Stimulated activated CD4-positive, alpha-beta T cell treated with anti-CD3 and anti-CD28 coated beads, TNF-alpha, amount 100 ng/mL, for 48 hours (primary cell): ENCODE results near the gene NCOR1.
"Not testable (repeated sequence)": the region's sequence is repeated elsewhere in the genome, so short reads cannot be mapped to it uniquely, and the experiment has no call there.

Experiments used
- DNase-seq, 3 donors: peaks; one replicate each; pipeline ENCODE4 v3.0.0-alpha.2; 2020; ENCODE audit warnings: low read depth in 3 of 3

Gene NCOR1

DNA sequence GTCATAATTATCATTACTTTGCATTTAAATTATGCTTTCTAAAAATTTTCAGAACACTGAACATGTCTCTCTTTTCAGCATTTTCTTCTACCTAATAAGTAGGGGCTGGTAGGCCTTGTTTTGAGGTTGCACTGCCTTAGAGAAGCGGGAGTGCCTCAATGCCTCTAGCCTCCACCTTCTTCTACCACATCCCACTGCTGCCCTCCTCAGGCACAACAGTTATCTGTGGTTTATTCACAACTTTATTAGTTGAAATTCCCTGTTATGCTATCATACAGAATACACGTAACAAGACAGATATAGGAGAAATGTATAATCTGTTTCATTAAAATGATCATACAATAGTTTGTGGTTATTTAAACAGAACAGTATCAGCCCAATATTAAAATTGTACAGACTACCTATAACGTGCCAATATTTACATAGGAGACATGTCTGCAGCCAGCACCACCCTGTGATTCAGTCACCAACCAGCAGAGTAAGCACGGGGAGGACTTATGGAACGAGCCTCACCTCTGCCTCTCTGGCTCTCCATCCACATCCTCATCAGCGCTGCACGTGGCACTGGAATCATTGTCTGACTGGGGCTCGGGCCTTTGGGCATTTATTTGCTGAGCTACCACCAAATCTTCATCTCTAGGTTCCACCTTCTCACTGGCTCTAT lies 114.5 kb downstream of the NCOR1 start:
- no peak for DNase-seq

DNA sequence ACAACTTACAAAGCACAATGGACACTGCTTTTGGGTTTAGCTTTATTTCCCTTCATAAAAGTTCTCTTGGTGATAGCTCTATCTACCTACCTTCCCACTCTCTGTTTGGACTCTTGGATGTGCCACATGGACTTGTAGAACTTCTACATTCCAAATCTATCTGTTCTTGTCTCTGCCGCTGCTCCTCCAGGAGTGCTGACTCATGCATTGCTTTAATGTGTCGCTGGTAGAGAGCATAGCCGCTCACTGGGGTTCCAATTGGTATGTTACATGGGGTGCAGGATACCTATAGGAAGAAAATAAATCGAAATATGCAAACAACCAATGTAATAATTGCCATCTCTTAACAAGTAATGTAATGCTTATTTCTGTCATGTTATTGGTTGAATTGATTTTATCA lies 123.6 kb downstream of the NCOR1 start:
- no peak for DNase-seq

DNA sequence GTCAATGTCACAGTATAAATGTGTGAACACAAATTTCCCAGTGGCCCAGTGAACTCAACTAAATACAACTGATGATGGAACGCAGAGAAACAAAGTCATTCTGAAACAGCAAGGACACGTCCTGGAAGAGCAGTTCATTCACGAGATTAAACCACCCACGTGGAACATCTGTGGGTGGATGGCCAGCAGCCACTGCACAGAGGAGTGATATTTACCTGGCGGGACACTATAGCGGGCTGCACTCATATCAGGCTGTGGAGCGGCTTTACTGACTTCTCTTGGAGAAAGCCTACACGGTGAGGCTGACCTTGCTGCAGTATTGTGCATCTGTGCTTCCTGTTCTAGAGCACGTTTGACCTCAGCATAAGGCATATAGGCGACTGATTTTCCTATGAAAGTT lies 128.4 kb downstream of the NCOR1 start:
- peak in 1 of 3 donors; percentile 6 for DNase-seq

DNA sequence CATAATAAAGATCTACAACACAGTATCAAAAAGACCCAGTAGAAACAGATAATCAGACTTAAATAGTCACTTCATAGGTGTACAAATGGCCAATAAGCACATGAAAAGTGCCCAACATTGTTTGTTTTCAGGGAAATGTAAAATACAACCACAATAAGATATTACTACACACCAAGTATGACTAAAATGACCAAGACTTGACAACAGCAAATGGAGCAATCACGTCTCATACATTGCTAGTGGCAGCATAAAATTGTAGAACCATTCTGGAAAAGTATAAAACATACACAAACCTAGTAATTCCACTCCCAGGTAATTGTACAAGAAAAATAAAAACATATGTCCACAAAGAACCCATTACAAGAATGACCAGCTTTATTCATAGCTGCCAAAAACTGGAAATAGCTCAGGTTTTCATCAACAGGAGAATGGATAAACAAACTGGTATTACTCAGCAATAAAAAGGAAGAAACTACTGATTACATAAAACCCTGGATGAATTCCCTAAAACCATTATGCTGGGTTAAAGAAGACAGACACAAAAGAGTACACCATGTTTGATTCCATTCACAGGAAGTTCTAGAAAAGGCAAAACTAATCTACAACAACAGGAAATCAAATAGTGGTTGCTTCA lies 130.2 kb downstream of the NCOR1 start:
- no peak for DNase-seq

DNA sequence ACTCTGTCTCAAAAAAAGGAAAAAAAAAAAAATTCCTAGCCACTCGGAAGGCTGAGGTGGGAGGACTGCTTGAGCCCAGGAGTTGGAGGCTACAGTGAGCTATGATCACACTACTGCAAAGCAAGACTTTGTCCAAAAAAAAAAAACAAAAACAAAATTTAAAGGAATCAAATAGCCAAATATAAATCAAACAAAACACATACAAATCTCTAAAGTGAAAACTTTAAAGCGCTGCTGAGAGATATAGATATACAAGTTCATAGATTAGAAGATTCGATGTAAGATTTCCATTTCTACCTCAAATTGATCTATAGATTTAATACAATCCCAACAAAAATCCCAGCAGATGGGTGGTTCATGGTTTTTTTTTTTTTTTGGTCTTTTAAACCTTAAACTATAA lies 132.1 kb downstream of the NCOR1 start:
- DNase-seq, result no peak

DNA sequence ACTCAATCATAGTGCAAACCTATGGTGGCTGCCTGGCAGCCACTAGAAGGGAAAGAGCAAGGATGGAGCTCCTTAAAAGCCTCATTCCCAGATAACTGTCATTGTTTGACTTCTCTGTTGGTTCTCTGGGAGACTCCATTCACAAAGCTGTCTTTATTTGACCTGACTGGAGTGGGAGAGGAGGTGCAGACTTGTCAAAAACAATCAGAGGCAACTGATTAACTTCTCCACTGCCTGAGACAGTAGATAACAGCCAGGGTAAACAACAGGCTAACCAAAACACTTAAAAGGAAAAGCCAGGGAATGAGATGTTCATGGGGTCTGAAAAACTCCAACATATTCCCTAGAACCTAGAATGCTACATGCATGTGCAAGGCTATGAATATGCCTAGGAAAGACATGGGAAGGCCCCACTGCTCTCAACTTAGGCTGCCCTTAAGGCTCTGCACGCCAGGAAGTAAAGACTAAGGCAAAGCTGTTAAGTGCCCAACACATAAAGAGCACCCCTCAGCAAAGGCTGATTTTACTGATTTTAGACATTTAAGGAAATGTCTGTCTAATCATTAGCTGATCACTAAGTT lies 133.7 kb downstream of the NCOR1 start:
- DNase-seq, result no peak

DNA sequence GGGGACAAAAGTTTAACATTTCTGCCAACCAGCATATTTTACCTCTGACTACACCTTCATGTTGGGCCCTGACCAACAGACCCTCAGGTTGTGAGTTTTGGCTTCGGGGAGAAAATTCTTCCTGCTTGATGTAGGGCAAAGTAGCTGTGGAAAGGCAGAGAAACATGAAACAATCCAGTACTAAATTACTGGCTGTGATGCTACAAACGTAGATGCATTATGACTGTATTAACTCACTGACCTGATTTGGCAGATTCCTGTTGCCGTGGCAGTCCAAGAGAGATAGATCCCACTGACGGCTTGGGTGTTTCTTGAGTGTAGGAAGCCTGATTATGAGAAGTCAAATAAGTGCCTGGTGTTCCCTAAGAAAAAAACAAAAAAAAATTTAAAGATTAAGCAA lies 135.0 kb downstream of the NCOR1 start:
- no peak for DNase-seq

DNA sequence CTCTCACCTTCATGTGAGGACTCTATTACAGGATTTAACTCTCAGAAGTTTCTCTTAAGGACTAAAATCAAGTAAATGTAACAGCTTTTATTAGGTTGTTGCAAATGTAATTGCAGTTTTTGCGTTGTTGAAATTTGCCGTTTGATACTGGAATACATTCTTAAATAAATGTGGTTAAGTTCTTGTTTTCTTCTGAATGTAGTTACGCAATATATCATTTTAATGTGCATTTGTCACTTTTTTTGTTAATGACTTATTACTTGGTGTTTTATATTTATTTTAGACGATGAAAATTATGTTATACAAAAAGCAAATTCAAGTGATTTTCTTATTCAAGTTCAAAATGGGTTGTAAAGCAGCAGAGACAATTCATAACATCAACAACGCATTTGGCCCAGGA lies 139.4 kb downstream of the NCOR1 start:
- DNase-seq, result no peak

DNA sequence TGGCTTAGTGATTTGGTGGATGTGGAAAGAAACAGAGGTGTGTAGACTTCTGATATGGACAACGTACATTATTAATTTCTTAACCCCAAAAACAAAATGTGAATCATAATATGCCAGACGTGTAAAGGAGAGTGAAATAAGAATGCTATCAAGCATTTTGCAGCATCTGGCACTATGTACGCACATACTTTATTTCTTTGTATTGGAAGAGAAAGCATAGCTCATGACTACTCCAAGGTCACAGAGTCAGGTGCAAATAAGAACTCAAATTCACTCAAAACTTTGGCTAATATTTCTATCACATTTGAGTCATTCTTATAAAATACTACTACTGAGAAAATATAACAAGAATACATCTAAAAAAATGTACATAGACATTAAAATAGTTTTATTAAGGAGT lies 140.9 kb downstream of the NCOR1 start:
- no peak for DNase-seq

DNA sequence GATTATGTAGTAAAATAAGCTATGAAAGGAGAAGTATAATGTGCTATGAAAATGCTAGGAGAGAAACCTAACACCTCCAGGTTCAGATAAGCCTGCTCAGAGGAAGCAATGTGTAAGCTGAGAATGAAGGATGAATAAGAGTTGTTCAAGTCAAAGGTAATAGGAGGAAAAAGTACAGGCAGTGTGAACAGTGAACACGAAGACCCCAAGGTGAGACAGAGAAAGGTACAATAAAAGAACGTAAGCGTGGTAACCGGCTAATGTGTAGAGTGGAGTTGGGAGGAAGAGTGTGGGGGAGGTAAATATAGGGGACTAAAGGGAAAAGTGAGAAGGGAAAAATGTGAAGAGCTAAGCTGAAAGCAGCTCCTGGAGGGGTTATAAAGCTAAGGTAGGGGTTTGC lies 141.5 kb downstream of the NCOR1 start:
- no peak for DNase-seq

DNA sequence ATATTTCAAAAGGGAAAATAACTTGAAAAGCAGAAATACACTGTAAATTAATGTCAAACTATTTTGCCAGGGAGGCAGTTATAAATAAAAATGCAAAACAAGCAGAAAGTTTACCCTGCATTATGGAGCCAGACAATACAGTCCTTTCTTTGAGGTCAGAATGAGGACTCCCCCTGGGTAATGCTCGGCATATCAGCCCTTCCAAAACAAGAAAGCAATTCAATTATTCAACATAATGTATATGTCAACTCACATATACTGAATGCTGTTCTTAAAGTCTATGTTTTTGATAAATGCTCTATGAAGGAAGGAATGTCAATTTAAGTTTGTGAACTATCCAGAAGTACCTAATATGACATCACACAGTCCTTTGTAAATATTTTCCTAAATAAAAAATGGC lies 143.3 kb downstream of the NCOR1 start:
- no peak for DNase-seq

DNA sequence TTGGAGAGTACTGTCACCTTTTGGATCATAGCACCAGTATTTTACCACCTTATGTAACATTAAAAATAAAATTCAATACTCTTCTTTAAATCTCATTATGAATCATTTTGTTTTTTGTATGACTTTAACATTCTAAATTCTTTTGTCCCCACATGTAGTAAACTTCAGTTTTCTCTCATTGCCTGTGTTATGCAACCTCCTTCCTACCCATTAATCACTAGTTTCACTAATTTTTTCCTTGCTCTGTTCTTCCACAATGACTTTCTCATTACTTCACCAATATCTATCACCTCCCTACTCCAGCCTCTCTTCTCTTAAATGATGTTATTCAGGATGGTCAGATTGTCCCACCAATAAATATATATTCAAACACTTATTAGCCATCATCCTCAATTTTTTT lies 147.0 kb downstream of the NCOR1 start:
- DNase-seq, result no peak

DNA sequence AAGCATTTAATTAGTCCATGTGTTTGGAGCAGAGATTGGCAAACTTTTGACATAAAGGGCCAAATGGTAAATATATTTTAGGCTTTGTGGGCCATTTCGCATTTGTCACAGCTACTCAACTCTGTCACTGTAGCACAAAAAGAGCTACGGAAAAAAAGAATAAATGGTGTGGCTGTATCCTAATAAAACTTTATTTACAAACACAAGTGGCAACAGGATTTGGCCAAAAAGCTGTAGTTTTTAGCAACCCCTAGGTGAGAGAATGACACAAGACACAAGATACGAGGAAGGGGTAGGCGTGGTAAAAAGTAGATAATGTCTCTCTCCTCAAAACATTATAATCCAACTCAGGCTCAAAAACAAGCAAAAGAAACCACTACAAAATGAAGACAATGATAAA lies 149.2 kb downstream of the NCOR1 start:
- DNase-seq, result no peak

DNA sequence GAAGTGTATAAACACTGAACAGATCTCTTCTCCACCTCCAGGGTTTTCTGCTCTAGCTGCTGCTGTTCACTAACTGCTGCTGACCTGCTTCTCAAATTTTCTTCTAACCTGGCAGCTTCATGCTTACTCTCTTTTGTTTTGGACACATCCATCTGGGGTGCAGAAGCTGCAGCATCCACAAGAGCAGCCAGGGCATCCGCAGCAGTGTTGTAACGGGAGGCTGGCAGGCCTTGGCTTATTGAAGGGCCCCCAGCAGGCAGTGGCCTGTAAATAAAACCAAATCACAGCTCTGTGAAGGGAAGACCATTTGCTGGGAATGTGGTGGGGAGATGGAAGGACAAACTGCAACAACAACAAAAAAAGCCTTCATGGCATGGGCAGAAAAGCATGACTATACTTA lies 153.7 kb downstream of the NCOR1 start:
- DNase-seq, result no peak

DNA sequence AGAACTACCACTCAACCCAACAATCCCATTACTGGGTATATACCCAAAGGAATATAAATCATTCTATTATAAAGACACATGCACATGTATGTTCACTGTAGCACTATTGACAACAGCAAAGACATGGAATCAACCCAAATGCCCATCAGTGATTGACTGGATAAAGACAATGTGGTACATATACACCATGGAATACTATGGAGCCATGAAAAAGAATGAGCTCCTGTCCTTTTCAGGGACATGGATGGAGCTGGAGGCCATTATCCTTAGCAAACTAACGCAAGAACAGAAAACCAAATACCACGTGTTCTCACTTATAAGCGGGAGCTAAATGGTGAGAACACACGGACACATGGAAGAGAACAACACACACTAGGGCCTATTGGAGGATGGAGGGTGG lies 160.2 kb downstream of the NCOR1 start:
- DNase-seq, result not testable (repeated sequence)

DNA sequence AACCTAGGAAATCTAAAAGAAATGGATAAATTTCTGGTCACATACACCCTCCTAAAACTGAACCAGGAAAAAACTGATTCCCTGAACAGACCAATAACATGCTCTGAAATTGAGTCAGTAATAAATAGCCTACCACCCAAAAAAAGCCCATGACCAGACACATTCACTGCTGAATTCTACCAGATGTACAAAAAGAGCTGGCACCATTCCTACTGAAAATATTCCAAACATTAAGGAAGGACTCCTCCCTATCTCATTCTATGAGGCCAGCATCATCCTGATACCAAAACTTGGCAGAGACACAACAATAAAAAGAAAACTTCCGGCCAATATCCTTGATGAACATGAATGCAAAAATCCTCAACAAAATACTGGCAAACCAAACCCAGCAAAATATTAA lies 162.8 kb downstream of the NCOR1 start:
- no peak for DNase-seq

DNA sequence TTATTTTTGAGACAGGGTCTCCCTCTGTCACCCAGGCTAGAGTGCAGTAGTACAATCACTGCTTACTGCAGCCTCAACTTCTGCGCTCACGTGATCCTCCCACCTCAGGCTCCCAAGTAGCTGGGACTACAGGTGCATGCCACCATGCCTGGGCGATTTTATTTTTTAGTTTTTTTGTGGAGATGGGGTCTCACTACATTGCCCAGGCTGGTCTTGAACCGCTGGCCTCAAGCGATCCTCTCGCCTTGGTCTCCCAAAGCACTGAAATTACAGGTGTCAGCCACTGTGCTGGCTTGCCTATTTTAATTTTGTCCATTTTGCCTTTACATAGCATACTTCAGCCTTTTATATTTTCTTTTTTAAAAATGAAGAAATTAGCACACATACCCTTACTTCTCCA lies 164.5 kb downstream of the NCOR1 start:
- no peak for DNase-seq

DNA sequence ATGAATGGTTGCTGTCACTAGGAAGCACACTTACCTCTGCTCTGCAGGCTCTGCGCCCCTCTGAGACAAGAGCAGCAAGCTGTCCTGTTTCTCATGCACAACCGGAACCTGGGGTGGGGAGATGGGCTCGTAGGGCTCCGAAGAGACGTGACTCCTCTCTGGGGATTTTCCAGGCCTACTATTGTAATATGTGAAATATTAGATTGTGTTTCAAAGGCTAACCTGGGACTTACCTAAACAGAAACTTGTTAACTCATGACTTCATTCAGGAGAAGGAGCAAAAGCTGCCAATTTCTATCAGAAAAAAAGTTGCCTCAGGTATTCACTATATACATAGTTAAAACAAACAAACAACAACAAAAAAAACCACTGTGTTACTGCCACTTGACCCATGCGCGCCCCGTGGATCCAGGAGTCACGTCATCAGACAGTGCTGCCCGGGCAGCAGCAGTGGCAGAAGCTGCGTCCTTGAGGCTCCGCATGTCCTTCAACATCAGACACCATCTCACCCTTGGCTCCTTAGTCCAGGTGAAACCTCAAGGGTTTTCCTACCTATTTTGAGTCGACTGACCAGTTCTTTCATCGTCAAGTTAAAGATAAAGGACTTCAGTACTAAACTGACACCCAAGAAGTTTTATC lies 166.4 kb downstream of the NCOR1 start:
- no peak for DNase-seq

DNA sequence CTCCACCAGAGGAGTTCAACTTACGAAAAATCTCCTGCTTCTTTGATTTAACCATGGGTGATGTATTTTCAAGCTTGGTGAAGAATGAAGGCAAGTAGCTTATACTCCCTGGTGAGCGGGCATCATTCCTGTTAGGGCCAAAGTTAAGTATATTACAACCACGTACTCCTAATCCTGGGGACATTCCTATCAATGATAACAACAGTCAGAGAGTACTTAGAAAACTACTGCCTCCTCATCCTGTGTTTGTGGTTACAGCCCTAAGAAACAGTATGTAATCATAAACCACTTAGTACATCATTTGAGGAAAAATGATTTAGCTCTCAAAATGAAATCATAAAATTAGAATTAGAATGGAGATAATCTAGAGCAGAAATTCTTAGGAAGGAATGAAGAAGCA lies 168.4 kb downstream of the NCOR1 start:
- DNase-seq, result no peak

DNA sequence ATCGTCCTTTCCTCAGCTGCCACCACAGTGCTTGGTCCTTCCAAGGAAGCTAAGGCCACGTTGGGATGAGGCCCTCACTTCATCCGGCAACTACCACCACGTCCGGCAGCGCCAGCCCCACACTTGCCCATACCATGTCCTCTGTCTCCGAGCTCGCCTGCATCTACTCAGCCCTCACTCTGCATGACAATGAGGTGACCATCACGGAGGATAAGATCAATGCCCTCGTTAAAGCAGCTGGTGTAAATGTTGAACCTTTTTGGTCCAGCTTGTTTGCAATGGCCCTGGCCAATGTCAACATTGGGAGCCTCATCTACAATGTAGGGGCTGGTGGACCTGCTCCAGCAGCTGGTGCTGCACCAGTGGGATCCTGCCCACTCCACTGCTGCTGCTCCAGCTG lies 170.8 kb downstream of the NCOR1 start:
- DNase-seq, result no peak

DNA sequence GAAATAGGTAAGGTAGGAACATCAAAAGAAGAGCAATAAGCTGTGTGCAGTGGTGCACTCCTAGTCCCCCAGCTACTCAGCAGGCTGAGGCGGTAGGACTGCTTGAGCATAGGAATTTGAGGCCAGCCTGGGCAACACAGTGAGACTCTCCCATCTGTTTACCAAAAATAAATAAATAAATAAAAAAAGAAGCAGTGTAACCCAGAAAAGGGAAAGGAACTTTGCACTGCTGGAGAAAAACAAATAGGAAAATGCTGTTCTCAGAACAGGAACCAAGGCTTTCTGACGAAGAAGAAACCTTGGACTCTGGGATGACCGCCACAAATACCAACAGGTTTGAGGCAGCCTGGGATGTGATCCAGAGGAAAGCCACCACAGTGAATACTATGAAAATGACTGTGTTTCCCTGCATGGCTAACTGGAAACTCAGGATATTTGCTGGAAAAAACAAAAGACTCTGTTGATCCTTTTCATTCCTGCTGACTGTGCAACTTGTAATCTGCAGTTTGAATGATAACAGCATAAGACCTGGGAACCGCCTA lies 174.6 kb downstream of the NCOR1 start:
- no peak for DNase-seq

DNA sequence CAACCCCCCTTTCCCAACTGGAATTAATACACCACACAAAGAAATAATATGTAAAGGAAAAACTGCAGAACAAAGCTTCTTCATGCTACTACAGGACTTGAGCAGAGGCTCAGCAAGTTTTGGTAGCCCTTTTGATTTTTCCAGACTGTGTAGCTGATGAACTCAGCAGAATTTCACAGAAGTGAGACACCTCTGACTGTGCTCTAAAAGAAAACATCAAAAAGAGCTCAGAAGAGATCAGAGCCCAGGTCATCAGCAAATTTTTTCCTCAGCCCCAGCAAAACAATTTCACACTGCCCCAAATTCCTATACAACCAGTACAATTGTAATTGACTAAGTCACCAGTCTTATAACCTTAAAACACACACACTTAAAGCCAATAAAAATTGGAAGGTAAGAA lies 177.7 kb downstream of the NCOR1 start:
- DNase-seq, result no peak

DNA sequence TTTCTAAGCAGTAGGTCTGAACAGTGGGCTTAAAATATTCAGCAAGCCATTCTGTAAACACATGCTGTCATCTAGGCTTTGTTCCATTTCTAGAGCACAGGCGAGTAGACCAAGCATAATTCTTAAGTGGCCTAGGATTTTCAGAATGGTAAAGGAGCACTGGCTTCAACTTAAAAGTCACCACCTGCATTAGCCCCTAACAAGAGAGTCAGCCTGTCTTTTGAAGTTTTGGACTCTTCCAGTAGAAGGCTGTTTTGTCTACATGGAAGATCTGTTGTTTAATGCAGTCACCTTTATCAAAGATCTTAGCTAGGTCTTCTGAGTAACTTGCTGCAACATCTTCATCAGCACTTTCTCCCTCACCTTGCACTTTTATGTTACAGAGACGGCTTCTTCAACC lies 179.1 kb downstream of the NCOR1 start:
- no peak for DNase-seq
